Measurements from ENCODE around the gene OCSTAMP. TPM values are rescaled to one million over a fixed set of nuclear protein-coding genes. Genes with fewer than 3 reads are reported as not detected.

OCSTAMP gene
- total RNA-seq, 1 donor from 2014 or later, result not detected

DNA sequence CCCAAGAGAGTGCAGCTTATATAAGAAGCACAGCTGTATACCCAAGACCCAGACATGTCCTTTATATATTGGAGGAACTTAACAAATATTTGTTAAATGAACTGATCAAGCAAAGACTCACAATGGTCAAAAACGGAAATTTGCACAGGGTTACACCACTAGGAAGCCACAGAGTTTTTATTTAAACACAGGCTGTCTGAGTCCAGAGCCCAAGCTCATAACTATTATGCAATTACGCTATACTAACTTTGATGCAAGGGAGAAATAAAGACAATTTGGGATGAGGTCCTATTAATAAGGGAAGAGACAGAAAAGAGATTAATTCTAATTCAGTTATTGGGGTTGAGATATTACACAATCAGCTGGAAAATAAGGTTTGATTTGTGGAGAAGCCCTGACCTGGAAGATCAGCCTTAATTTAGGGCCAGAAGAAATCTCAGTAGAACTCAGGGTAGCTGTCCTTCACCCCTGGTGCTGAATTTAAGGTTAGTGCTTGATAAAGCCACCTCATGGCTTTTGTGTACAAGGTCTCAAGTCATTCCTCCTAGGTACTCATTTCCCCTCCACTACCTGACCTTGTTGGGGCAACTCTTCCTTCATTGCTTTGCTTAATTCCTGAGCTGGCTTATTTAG is 26.6 kb downstream of the OCSTAMP start:
- Histone ChIP-seq H3K4me3 (ENCODE audit: insufficient read depth, low read depth, low read length) (no peak overlapping the region), H3K9me3 (ENCODE audit: insufficient read depth, low read depth, low read length) (no peaks in the 10 kb centered on the region), H3K27me3 (ENCODE audit: insufficient read depth, low read length) (no peaks in the 10 kb centered on the region), H3K27ac (ENCODE audit: low read depth, low read length) (no peak overlapping the region), H3K36me3 (ENCODE audit: insufficient read depth, low read length) (no peaks in the 10 kb centered on the region), H3K9ac (ENCODE audit: low read length) (no peak overlapping the region), H3K4me2 (ENCODE audit: low read length) (no peak overlapping the region), H3K4me1 (ENCODE audit: insufficient read depth, low read length) (no peaks in the 10 kb centered on the region), H3K79me2 (ENCODE audit: insufficient read depth, low read length) (no peaks in the 10 kb centered on the region), H4K20me1 (ENCODE audit: insufficient read depth, low read length) (no peaks in the 10 kb centered on the region), H2AFZ (ENCODE audit: low read depth, low read length) (no peak overlapping the region)
- Mint-ChIP-seq H3K27ac (ENCODE audit: unreplicated experiment) (no peak overlapping the region), H3K4me3 (ENCODE audit: unreplicated experiment) (no peak overlapping the region), H3K4me1 (ENCODE audit: low read depth, unreplicated experiment) (no peaks in the 10 kb centered on the region), H3K27me3 (ENCODE audit: low read depth, unreplicated experiment) (peaks cover 28% of the 10 kb centered on the region), H3K9me3 (ENCODE audit: unreplicated experiment) (no peaks in the 10 kb centered on the region), H3K36me3 (ENCODE audit: low read depth, unreplicated experiment) (no peaks in the 10 kb centered on the region)
- no peak for FAIRE-seq
- DNase-seq (ENCODE audit: low read depth), result no peak
- no peak for TF ChIP-seq EZH2 (IDR thresholded peaks at IDR 0.05; ENCODE audit: insufficient read depth, low read length)

DNA sequence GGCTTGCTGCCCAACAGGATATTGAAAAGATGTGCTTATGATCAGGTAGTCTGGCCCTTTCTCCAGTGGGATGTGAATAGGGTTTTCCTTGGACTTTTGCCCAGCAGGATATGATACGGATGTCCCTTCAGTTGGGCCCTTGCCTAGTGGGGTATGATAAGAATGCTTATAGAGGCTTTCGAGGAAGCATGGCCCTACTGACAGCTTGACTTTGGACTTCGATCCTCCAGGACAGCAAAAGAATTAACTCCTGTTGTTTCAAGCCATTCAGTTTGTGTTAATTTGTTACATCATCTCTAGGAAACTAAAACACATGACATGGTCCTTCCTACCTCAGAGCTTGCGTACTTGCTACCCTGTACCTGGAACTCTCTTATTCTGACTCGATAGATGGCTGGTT is 27.3 kb downstream of the OCSTAMP start:
- TF ChIP-seq CTCF (IDR thresholded peaks at IDR 0.05; ENCODE audit: insufficient read depth, low read depth, low read length), result no peak
- TF ChIP-seq EZH2 (IDR thresholded peaks at IDR 0.05; ENCODE audit: insufficient read depth, low read length), result no peak
- no peaks in the 10 kb centered on the region for H3K4me1 Mint-ChIP-seq (ENCODE audit: low read depth, unreplicated experiment)
- H3K27ac Mint-ChIP-seq (ENCODE audit: unreplicated experiment), result no peak overlapping the region
- peaks cover under 1% of the 10 kb centered on the region for H3K27me3 ChIP-seq (ENCODE audit: insufficient read depth, low read length)
- H3K36me3 ChIP-seq (ENCODE audit: insufficient read depth, low read length), result no peaks in the 10 kb centered on the region
- DNase-seq (ENCODE audit: low read depth) (no peak), FAIRE-seq (no peak)
- H3K9ac ChIP-seq (ENCODE audit: low read length), result no peak overlapping the region
- no peaks in the 10 kb centered on the region for H3K4me1 ChIP-seq (ENCODE audit: insufficient read depth, low read length)
- no peaks in the 10 kb centered on the region for H3K9me3 ChIP-seq (ENCODE audit: insufficient read depth, low read depth, low read length)
- no peaks in the 10 kb centered on the region for H3K9me3 Mint-ChIP-seq (ENCODE audit: unreplicated experiment)
- H3K36me3 Mint-ChIP-seq (ENCODE audit: low read depth, unreplicated experiment), result no peaks in the 10 kb centered on the region
- H3K27me3 Mint-ChIP-seq (ENCODE audit: low read depth, unreplicated experiment), result peaks cover 26% of the 10 kb centered on the region
- no peak overlapping the region for H3K27ac ChIP-seq (ENCODE audit: low read depth, low read length)
- no peak overlapping the region for H2AFZ ChIP-seq (ENCODE audit: low read depth, low read length)
- H3K4me2 ChIP-seq (ENCODE audit: low read length), result no peak overlapping the region
- no peak overlapping the region for H3K4me3 Mint-ChIP-seq (ENCODE audit: unreplicated experiment)
- no peak overlapping the region for H3K4me3 ChIP-seq (ENCODE audit: insufficient read depth, low read depth, low read length)
- no peaks in the 10 kb centered on the region for H3K79me2 ChIP-seq (ENCODE audit: insufficient read depth, low read length)
- H4K20me1 ChIP-seq (ENCODE audit: insufficient read depth, low read length), result no peaks in the 10 kb centered on the region

DNA sequence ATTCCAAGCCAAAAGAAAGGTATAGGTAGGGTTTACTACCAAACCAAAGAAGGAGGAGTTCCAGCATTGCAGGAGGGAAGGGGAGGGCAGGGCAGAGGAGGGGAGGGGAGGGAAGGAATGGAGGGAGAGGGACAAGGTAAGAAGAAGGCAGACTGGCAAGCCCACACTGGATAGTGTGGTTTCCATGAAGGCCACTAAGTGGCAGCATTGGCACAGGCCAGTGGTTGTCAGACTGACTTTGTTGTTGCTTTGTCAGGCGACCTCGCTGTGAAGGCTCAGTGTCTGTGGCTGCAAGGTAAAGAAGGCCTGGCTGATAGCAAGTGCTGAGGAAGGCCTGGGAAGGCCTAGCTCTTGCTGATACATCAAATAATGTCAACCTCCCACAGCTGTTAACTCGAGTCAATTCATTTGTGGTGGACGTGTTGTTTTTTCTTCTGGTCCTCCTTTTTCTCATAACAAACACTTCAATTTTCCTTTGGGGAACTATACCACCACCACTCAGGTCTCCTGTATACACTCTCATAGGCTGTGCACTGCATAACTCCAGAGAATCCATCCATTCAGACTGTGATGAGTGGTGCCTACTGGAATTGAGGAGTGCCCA is 29.4 kb downstream of the OCSTAMP start:
- Histone ChIP-seq H3K4me3 (ENCODE audit: insufficient read depth, low read depth, low read length) (no peak overlapping the region), H2AFZ (ENCODE audit: low read depth, low read length) (no peak overlapping the region), H3K4me1 (ENCODE audit: insufficient read depth, low read length) (no peaks in the 10 kb centered on the region), H3K9ac (ENCODE audit: low read length) (no peak overlapping the region), H3K27ac (ENCODE audit: low read depth, low read length) (no peak overlapping the region), H3K36me3 (ENCODE audit: insufficient read depth, low read length) (no peaks in the 10 kb centered on the region), H3K79me2 (ENCODE audit: insufficient read depth, low read length) (no peaks in the 10 kb centered on the region), H3K27me3 (ENCODE audit: insufficient read depth, low read length) (peaks cover 2% of the 10 kb centered on the region), H4K20me1 (ENCODE audit: insufficient read depth, low read length) (no peaks in the 10 kb centered on the region), H3K9me3 (ENCODE audit: insufficient read depth, low read depth, low read length) (no peaks in the 10 kb centered on the region), H3K4me2 (ENCODE audit: low read length) (no peak overlapping the region)
- H3K9me3 Mint-ChIP-seq (ENCODE audit: unreplicated experiment), result no peaks in the 10 kb centered on the region
- DNase-seq (ENCODE audit: low read depth) (peak; percentile 23), FAIRE-seq (no peak)
- H3K36me3 Mint-ChIP-seq (ENCODE audit: low read depth, unreplicated experiment), result no peaks in the 10 kb centered on the region
- TF ChIP-seq CTCF (IDR thresholded peaks at IDR 0.05; ENCODE audit: insufficient read depth, low read depth, low read length) (peak; percentile 53), EZH2 (IDR thresholded peaks at IDR 0.05; ENCODE audit: insufficient read depth, low read length) (no peak)
- no peak overlapping the region for H3K27ac Mint-ChIP-seq (ENCODE audit: unreplicated experiment)
- H3K4me3 Mint-ChIP-seq (ENCODE audit: unreplicated experiment), result no peak overlapping the region
- H3K27me3 Mint-ChIP-seq (ENCODE audit: low read depth, unreplicated experiment), result peaks cover 19% of the 10 kb centered on the region
- H3K4me1 Mint-ChIP-seq (ENCODE audit: low read depth, unreplicated experiment), result no peaks in the 10 kb centered on the region

All from astrocyte (in vitro differentiated cells and primary cell).